Fibroblast of the aortic adventitia (primary cell): Measurements from ENCODE around the gene ARHGAP25. TPM values are rescaled to one million over a fixed set of nuclear protein-coding genes. Genes with fewer than 3 reads are reported as not detected.
A peak's percentile ranks its signal among the peaks of the same experiment; 100 is the strongest.

Source experiments
- DNase-seq: peaks from one replicate; pipeline ENCODE4 v3.0.0-alpha.2; 2010; ENCODE audit warnings: low read depth
- H3K4me3 ChIP-seq: 2 replicates; pipeline ENCODE4 v1.5.1; 2011; ENCODE audit warnings: low read depth, mild to moderate bottlenecking, control low read depth, low read length, moderate library complexity
- total RNA-seq: library from RNA; depleted of rRNA; stranded (reverse); fragments of >200 nt; gene quantifications from 2 replicates; pipeline ENCODE4 v1.2.3, GENCODE V29; 2012; ENCODE audit warnings: low replicate concordance
- TF ChIP-seq, protein P1 (sequence below): IDR thresholded peaks from 2 replicates; pipeline ENCODE4 v1.5.1; 2011; ENCODE audit warnings: mild to moderate bottlenecking, low read length, control low read depth, inconsistent platforms; ENCODE audit not compliant: insufficient read depth

The ARHGAP25 gene
- total RNA-seq, 1 donor = 0.36 TPM

- TF ChIP-seq, protein P1, sequence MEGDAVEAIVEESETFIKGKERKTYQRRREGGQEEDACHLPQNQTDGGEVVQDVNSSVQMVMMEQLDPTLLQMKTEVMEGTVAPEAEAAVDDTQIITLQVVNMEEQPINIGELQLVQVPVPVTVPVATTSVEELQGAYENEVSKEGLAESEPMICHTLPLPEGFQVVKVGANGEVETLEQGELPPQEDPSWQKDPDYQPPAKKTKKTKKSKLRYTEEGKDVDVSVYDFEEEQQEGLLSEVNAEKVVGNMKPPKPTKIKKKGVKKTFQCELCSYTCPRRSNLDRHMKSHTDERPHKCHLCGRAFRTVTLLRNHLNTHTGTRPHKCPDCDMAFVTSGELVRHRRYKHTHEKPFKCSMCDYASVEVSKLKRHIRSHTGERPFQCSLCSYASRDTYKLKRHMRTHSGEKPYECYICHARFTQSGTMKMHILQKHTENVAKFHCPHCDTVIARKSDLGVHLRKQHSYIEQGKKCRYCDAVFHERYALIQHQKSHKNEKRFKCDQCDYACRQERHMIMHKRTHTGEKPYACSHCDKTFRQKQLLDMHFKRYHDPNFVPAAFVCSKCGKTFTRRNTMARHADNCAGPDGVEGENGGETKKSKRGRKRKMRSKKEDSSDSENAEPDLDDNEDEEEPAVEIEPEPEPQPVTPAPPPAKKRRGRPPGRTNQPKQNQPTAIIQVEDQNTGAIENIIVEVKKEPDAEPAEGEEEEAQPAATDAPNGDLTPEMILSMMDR = no peak
- no peak overlapping the region for H3K4me3 ChIP-seq
- DNase-seq = no peak
These were observed 34.3 kb downstream of the ARHGAP25 start for GRCh38 chr2:68768951-68769350.

GRCh38 chr2:68769586-68770270 lies 35.1 kb downstream of the ARHGAP25 start:
- DNase-seq = no peak
- no peak overlapping the region for H3K4me3 ChIP-seq
- TF ChIP-seq, protein P1 = no peak

- no peak overlapping the region for H3K4me3 ChIP-seq
- TF ChIP-seq, protein P1 = no peak
- no peak for DNase-seq
These were observed 35.9 kb downstream of the ARHGAP25 start for GRCh38 chr2:68770271-68771111.

- DNase-seq = peak; percentile 10
- TF ChIP-seq, protein P1 = no peak
- H3K4me3 ChIP-seq = no peak overlapping the region
These were observed 36.7 kb downstream of the ARHGAP25 start for GRCh38 chr2:68771211-68771751.

DNA sequence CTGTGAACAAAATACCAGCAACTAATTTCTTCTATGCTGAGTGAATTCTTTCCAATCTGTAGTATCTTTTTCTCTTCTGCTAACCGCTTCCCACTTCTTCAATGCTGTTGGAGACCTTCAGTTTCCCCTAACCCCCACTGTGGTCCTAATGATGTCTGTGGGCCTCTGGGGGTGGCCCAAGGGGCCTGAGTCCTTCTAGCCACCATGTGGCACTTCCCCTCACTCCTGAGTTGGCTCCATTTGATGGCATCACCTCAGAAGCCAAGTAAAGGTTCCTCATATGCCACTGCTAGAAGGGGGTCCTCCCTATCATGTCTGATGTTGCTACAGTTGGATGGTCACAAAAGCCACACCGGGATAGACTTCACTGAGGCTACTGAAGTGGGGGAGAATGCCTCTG lies 37.5 kb downstream of the ARHGAP25 start:
- no peak overlapping the region for H3K4me3 ChIP-seq
- DNase-seq = no peak
- TF ChIP-seq, protein P1 = no peak

DNA sequence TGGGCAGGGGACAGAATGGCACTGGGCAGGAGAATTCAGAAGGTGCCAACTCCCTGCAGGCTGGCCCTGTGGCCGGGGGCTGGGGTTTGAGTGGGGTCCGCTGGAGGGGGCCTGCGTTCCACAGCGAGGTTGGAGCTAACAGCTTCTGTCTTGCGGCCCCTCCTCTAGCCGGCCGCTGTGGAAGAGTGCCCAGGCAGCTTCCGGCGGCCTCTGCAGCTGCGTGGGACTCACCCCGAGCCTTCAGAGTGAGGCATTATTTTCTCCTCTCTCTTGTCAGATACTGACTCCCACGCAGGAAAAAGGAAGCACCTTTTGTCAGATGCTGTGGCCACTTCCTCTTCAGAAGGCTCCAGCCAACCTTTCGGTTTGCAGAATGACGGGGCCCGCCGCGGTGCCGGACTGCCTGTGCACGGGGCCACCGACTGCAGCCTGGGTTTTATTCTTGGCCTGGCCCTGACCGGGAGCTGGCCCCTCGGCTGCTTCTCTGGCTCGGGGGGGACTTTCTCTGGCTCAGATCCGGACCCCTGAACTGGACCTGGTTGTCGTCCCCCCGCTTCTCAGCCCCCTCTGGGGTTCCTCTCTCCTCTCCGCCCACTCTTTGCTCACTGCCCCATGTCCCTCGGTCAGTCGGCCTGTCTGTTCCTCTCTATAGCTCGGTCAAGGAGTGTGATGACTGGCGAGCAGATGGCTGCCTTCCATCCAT lies 40.1 kb downstream of the ARHGAP25 start:
- H3K4me3 ChIP-seq = no peak overlapping the region
- TF ChIP-seq, protein P1 = no peak
- no peak for DNase-seq
